T-helper 2 cell treated with Interferon-gamma antibody and Interleukin-4, amounts not matched to agents 100 ng/mL and 5 ng/mL, for 36 hours (primary cell): ENCODE results near the gene TDRD3. TPM values are rescaled to one million over a fixed set of nuclear protein-coding genes. Genes with fewer than 3 reads are reported as not detected.

ENCODE experiments used
- intact Hi-C: fragments of 100-400 bp; cut with micrococcal nuclease; formaldehyde crosslinking; loops from one replicate; pipeline ENCODE4 v1.15.1; 2023
- total RNA-seq: library from RNA; stranded (reverse); gene quantifications from 2 replicates; pipeline ENCODE4 v1.2.3, GENCODE V29; 2022

TDRD3 gene
- total RNA-seq, 1 donor from 2014 or later = 25.1 TPM

DNA sequence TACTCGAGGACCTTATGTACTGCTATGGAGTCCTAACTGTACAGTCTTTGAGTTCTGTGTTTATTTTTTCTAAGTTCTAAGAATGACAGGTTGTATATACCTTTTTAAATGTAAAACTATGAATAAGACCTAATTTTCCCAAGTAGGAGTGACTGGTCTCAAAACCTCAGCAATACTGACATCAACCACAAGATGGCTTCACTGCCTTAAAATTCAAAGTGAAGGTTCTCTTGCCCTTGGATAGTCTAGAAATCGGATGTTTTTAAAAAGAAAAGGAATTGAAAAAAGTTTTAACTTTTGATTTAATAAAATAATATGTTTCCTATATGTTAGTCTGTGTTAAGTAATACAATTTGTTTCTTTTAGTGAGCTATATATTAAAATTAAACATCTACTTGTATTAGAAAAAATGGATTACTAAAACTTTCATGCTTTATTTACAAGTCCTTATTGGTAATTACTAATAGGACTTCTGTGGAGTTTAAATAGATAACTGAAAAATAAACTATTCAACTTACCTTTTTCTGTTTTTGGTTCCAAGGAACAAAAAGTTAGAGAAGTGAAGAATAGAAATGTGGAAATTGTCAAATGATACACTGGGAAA is 52.0 kb downstream of the TDRD3 start:
- intact Hi-C loops = loop anchor here (10.0 kb wide), 1 partner anchor 966 kb away; the partner anchor contains the start of gene PCDH20

GRCh38 chr13:60453490-60453889 is 56.5 kb downstream of the TDRD3 start:
- intact Hi-C loops = no loop called here

DNA sequence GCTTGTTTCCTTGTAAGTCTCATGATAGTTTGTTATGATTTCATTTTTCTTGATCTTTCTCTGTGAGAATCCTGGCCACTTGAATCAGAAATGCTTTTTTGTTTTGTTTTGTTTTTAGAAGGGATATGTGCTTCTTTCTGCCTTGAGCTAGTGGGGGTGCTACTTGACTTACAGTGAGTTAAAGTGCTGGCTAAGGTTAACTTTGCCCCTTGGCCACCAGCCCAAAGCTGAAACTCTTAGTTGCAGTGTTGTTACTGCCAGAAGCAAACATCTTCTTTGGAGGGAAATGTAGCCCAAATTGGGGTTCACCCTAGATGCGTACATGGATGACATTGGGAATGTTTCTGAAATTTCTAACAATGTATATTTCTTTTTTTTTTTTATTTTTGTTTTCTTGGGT is 57.4 kb downstream of the TDRD3 start:
- intact Hi-C loops = no loop called here

- intact Hi-C loops = no loop called here
Observed at GRCh38 chr13:60463787-60464186, 66.8 kb downstream of the TDRD3 start.

GRCh38 chr13:60467098-60467497 is 70.1 kb downstream of the TDRD3 start:
- intact Hi-C loops = no loop called here

DNA sequence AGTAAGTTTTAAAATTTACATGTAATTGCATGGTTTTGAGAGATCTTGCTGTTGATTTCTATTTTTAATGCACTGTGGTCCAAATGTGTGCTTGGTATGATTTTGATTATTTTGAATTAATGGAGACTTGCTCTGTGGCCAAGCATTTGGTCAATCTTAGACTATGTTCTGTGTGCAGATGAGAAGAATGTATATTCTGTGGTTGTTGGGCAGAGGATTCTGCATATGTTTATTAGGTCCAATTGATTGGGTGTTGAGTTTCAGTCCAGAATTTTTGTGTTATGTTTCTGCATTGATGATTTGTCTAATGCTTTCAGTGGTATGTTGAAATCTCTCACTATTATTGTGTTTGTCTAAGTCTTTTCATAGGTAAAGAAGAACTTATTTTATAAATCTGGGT is 82.3 kb downstream of the TDRD3 start:
- intact Hi-C loops = no loop called here

DNA sequence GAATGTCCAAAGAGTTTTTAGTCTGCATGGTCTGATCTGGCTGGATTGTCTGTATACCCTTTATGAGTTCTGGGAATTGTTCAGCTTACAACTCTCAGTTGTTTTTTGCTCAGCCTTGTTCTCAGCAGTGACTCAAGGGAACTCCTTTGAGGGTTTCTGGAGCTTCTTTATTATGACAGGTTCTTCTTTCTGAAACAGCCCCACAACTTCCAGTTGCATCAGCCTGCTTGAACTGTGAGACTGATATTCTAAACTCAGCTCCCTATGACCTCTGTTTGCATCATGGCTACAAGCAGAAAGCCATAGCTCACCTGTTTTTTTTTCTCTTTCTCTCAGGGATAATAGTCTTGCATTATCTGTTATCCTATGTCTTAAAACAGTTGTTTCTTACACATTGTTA is 85.0 kb downstream of the TDRD3 start:
- intact Hi-C loops = no loop called here

GRCh38 chr13:60484865-60485264 is 87.8 kb downstream of the TDRD3 start:
- intact Hi-C loops = no loop called here

DNA sequence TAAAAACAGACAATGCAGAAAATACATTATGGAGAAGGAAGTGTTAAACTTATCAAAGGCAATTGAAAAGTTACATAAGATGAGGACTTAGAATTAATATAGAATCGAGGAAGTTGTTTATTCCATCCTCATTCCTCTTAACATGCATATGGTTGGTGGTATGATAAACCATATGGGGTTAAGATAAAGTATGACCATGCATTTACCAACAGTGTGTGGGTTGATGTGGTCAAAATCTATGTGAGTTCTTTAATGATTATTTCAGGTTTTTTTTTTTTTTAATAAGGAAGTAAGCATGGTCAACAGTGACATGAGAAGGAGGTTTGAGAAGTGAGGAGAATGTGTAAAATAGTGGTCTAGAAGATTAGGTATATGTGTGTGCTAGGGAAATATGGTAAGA is 94.5 kb downstream of the TDRD3 start:
- intact Hi-C loops = no loop called here

DNA sequence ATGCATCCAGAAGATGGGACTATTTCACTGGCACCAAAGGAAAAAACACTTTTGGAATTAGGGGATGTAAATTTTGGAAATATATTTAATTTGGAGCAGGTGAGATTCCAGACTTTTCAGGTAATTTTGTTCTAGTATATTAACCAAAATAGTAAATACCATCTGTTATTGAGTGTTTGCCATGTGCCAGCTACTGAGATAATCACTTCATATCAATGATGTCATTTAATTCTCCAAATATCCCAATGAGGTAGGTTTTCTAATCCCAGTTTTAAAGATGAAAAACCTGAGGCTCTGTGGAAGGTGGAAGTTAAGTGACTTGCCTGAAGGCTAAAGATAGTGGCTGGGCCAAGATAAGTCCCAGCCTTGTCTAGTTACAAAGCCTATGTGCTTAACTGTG is 95.2 kb downstream of the TDRD3 start:
- intact Hi-C loops = no loop called here

DNA sequence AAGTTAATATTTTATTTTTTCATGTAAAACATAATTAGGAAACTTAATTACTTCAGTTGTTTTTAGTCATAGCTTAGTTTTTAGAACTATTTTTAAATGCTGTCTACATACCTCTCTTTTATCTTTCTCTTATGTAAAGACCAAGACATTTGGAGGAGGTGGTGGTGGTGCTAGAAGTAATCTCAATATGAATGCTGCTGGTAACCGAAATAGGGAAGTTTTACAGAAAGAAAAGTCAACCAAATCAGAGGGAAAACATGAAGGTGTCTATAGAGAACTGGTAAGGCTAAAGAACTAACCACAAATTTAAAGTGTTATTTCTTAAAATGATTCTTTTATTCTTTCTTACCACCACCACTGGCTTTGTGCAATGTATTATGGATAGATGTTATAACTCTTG is 97.3 kb downstream of the TDRD3 start:
- intact Hi-C loops = no loop called here

DNA sequence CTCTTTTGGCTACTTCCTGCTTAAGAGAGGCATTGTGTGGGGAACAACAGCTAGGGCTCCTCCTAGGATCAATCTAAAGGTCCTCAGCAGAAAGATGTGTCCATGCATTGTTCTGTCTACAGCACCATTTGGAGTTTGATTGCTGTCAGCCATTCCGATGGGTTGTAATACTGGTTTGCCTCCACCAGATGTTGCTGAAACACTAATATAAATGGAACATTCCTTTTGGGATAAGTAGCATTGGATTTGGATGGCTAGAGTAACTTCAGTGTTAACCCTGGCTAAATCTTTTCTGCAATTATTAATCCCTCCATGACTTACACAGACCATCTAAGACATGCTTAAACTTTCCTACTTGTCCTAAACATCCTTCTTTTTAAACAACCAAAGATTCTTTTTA is 104.2 kb downstream of the TDRD3 start:
- intact Hi-C loops = no loop called here

GRCh38 chr13:60509601-60510386 is 112.8 kb downstream of the TDRD3 start:
- intact Hi-C loops = no loop called here

- intact Hi-C loops = no loop called here
Observed at GRCh38 chr13:60511637-60512036, 114.6 kb downstream of the TDRD3 start.

DNA sequence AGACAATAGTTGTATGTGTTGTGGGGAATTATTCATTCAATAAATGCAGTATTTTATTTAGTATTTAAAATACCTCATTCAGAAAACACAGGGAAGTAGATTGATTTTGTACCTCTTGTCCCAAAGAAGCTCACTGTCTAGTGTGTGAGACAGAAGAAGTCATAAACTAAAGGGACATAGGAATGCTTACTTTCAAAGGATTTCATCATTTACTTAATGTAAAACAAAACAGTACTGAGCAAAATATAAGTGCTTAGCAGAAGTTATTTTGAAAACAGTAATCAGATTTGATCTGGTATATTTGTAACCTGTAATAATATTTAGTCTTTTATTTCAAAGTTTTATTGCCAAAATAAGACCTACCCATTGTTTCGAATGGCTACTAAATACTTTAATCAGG is 117.9 kb downstream of the TDRD3 start:
- intact Hi-C loops = no loop called here

- intact Hi-C loops = no loop called here
Observed at GRCh38 chr13:60519496-60519895, 122.5 kb downstream of the TDRD3 start.

DNA sequence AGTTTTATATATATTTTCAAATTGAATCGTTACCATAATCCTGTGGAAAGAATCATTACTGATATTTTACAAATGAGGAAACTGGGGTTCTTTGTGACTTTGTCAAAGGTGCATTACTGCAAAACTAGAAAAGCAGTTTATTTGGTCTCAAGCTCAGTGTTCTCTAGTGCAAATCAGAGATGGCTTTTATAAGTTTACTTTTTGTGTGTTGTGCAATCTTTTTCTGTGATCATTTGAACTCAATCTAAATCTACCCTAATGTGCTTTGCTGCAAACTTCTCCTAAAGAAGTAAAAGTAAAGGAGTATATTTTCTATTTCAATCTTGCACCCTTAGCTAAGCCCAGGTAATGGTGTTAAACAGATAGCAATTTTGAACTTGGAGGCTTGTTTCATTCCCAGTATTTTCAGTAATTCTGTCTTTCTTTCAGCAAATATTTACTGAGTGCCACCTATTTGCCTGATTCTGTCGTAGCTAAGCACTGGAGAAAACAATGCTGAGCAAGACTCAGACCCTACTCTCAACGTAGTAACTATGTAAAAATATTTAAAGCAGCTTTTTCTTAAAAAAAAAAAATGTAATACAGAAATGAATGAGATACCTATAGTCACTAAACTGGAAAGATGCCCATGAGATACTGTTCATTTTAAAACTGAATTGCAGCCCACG is 124.0 kb downstream of the TDRD3 start:
- intact Hi-C loops = no loop called here

DNA sequence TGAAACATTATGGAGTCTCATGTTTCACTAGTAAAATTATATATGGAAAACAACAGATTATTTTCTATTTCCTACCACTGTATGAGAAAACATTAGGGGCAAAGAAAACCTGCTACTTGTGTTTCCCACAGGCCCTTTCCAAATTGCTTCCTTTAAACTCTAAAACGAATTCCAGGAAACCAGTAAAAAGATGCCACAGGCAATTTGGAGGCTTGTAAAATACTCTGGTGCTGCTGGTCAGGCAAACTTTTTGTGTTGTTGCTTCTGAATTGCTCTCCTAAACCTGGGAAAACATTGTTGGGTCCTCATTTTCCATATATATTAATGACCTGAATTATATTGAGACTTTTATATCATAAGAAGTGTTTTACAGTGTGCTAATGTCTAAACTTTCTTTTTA is 141.5 kb downstream of the TDRD3 start:
- intact Hi-C loops = no loop called here

- intact Hi-C loops = no loop called here
Observed at GRCh38 chr13:60540276-60540675, 143.3 kb downstream of the TDRD3 start.

DNA sequence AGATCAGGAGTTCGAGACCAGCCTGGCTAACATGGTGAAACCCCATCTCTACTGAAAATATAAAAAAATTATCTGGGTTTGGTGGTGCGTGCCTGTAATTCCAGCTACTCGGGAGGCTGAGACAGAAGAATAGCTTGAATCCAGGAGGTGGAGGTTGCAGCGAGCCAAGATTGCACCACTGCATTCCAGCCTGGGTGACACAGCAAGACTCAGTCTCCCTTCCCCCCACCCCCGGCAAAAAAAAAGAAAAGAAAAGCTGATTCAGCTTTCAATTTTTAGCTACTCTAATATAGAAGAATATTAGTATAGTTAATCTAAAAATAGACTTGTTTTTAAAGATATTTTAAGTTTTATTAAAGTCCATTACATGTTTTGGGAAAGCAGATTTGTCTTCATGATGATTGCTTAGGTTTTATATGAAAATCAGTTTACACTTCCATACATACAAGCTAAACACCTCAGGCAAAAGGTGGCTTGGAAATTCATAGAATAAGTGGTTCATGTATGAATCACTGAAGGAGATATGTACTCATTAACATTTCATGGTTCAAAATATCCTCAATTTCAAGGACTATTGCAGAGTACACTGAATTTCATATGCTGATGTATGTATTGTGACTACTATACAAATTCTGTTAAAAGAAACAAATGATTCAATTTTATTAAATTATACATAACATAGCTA is 165.2 kb downstream of the TDRD3 start:
- intact Hi-C loops = no loop called here

DNA sequence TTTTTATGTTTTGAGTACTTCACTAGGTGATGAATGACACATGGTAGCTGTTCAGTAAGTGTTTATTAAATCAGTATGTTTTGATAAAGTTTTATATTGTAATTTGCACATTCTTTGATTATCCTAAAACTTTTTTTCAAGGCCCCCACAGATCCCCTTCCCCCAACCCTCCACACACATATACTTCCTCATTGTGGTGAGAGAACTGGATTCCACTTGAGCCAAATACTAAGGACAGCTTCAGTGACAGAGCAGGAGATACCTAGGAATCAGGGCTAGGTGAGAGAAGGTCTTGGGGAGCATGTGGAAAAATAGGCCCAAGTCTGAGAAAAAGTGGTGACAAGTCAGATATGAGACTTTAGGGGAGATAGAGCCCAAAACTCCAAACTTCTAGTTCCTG is 174.6 kb downstream of the TDRD3 start:
- intact Hi-C loops = no loop called here
